Keratinocyte (primary cell): ENCODE results near the gene DDX39A. TPM values are rescaled to one million over a fixed set of nuclear protein-coding genes. Genes with fewer than 3 reads are reported as not detected.

Source experiments
- DNase-seq: peaks from one replicate; pipeline ENCODE4 v3.0.0-alpha.2; 2011; ENCODE audit warnings: low read depth, missing footprints, low spot score
- FAIRE-seq: peaks from 2 replicates; lab custom pipeline; 2011; peaks lifted over from hg19 to GRCh38; lab: Jason Lieb, UNC
- H2AFZ ChIP-seq: 2 replicates; pipeline ENCODE4 v1.6.0; 2012; ENCODE audit warnings: low read length, control low read depth, inconsistent platforms; ENCODE audit not compliant: control insufficient read depth
- H3K27ac ChIP-seq: 2 replicates; pipeline ENCODE4 v1.5.1; 2011; ENCODE audit warnings: low read length; ENCODE audit not compliant: control insufficient read depth, insufficient read depth
- H3K27me3 ChIP-seq: 3 replicates; pipeline ENCODE4 v1.6.0; 2011; ENCODE audit warnings: low read length; ENCODE audit not compliant: control insufficient read depth, insufficient read depth; ENCODE audit errors: extremely low read depth
- H3K36me3 ChIP-seq, 2 experiments: 2 replicates in 1 of 2; 3 replicates in 1 of 2; pipeline ENCODE4 v1.5.1; 2011; ENCODE audit warnings: low read length in 2 of 2, mild to moderate bottlenecking in 1 of 2; ENCODE audit not compliant: control insufficient read depth in 2 of 2, insufficient read depth in 2 of 2; ENCODE audit errors: extremely low read depth in 1 of 2
- H3K4me1 ChIP-seq: 3 replicates; pipeline ENCODE4 v1.5.1; 2011; ENCODE audit warnings: low read length; ENCODE audit not compliant: control insufficient read depth, insufficient read depth; ENCODE audit errors: extremely low read depth
- H3K4me2 ChIP-seq: 3 replicates; pipeline ENCODE4 v1.6.0; 2011; ENCODE audit warnings: low read depth, low read length; ENCODE audit not compliant: control insufficient read depth, insufficient read depth; ENCODE audit errors: extremely low read depth
- H3K4me3 ChIP-seq, 3 experiments: fragments of 200-600 bp in 1 of 3; sonication (generic) in 1 of 3; 2 replicates in 2 of 3; 3 replicates in 1 of 3; pipeline ENCODE4 v1.5.1; 2011 to 2016; ENCODE audit warnings: low read length in 3 of 3, mild to moderate bottlenecking in 3 of 3, control low read depth in 2 of 3, inconsistent platforms in 1 of 3, low read depth in 1 of 3, mixed read lengths in 1 of 3, mixed run types in 1 of 3, moderate library complexity in 1 of 3; ENCODE audit not compliant: control insufficient read depth in 2 of 3, insufficient read depth in 2 of 3; ENCODE audit errors: extremely low read depth in 1 of 3
- H3K79me2 ChIP-seq: 2 replicates; pipeline ENCODE4 v1.6.0; 2012; ENCODE audit warnings: low read length; ENCODE audit not compliant: control insufficient read depth, insufficient read depth
- H3K9ac ChIP-seq: 3 replicates; pipeline ENCODE4 v1.6.0; 2011; ENCODE audit warnings: low read length; ENCODE audit not compliant: control insufficient read depth, insufficient read depth; ENCODE audit errors: extremely low read depth
- H3K9me1 ChIP-seq: 3 replicates; pipeline ENCODE4 v1.6.0; 2011; ENCODE audit warnings: low read length; ENCODE audit not compliant: control insufficient read depth, insufficient read depth; ENCODE audit errors: extremely low read depth
- H3K9me3 ChIP-seq: 2 replicates; pipeline ENCODE4 v1.5.1; 2012; ENCODE audit warnings: low read depth, low read length; ENCODE audit not compliant: control insufficient read depth
- H4K20me1 ChIP-seq: 3 replicates; pipeline ENCODE4 v1.6.0; 2011; ENCODE audit warnings: low read length; ENCODE audit not compliant: control insufficient read depth, insufficient read depth; ENCODE audit errors: extremely low read depth
- CTCF ChIP-seq, 3 experiments: IDR thresholded peaks in 1 of 3; conservative IDR thresholded peaks in 1 of 3; optimal IDR thresholded peaks in 1 of 3; 2 replicates in 2 of 3; 3 replicates in 1 of 3; pipeline versions ENCODE3 to v1.5.1; 2011; ENCODE audit warnings: low read length in 3 of 3, mild to moderate bottlenecking in 3 of 3, moderate library complexity in 2 of 3, control low read depth in 1 of 3, inconsistent platforms in 1 of 3; ENCODE audit not compliant: insufficient read depth in 2 of 3; ENCODE audit errors: extremely low read depth in 1 of 3
- EZH2 ChIP-seq: IDR thresholded peaks from one replicate; pipeline ENCODE4 v1.6.1; 2012; ENCODE audit warnings: inconsistent platforms, mild to moderate bottlenecking, low read length, moderate library complexity
- dilution Hi-C: fragments of 300-500 bp; cut with MboI; formaldehyde crosslinking; loops from one replicate; pipeline ENCODE4 v1.7.0; 2020; ENCODE audit warnings: low sequenced_read_pairs; ENCODE audit not compliant: extremely low pct_ligation_motif_present
- polyA plus RNA-seq, 5 experiments: library from polyadenylated mRNA; depleted of rRNA in 3 of 5; stranded (reverse) in 3 of 5; stranded (forward) in 1 of 5; unstranded in 1 of 5; fragments of >200 nt; gene quantifications; 1 replicate in 1 of 5; 2 replicates in 3 of 5; 3 replicates in 1 of 5; pipeline versions ENCODE4 v1.2.1 to v1.2.3, GENCODE V29; 2011 to 2012; ENCODE audit warnings: missing spikeins in 2 of 5, low read depth in 1 of 5, low replicate concordance in 1 of 5

Gene DDX39A
- polyA plus RNA-seq, 1 donor (not counting 4 experiments of a cell fraction or from before 2014, with no cell fraction given): 54.9 TPM

GRCh38 chr19:14378890-14379289 lies 40.3 kb downstream of the DDX39A start:
- FAIRE-seq: no peak
- no peak for TF ChIP-seq EZH2
- TF ChIP-seq CTCF (optimal IDR thresholded peaks at IDR 0.05 in 1 of 3, IDR thresholded peaks at IDR 0.05 in 1 of 3, conservative IDR thresholded peaks at IDR 0.05 in 1 of 3; ENCODE audit: extremely low read depth in 1 of 3, insufficient read depth in 2 of 3, low read length in 3 of 3): no peak

GRCh38 chr19:14377883-14378328 lies 41.2 kb downstream of the DDX39A start:
- DNase-seq (no peak), FAIRE-seq (no peak)
- TF ChIP-seq EZH2: no peak
- no peak for TF ChIP-seq CTCF (optimal IDR thresholded peaks at IDR 0.05 in 1 of 3, IDR thresholded peaks at IDR 0.05 in 1 of 3, conservative IDR thresholded peaks at IDR 0.05 in 1 of 3; ENCODE audit: extremely low read depth in 1 of 3, insufficient read depth in 2 of 3, low read length in 3 of 3)
- H3K27ac ChIP-seq: no peak overlapping the region
- no peaks in the 10 kb centered on the region for H3K9me3 ChIP-seq
- dilution Hi-C loops: no loop called here
- H3K36me3 ChIP-seq: no peaks in the 10 kb centered on the region
- H3K4me3 ChIP-seq: no peak overlapping the region
- H2AFZ ChIP-seq: no peak overlapping the region
- H3K9me1 ChIP-seq: no peaks in the 10 kb centered on the region
- H3K9ac ChIP-seq: no peak overlapping the region
- H3K4me1 ChIP-seq: peaks cover 8% of the 10 kb centered on the region
- H3K4me2 ChIP-seq: no peak overlapping the region
- no peaks in the 10 kb centered on the region for H4K20me1 ChIP-seq
- no peaks in the 10 kb centered on the region for H3K27me3 ChIP-seq
- H3K79me2 ChIP-seq: peaks cover 7% of the 10 kb centered on the region

More at GRCh38 chr19:14378890-14379289, 40.3 kb downstream of the DDX39A start:
- Histone ChIP-seq H3K4me2 (no peak overlapping the region), H3K79me2 (peaks cover 11% of the 10 kb centered on the region), H3K4me3 (no peak overlapping the region), H3K27ac (no peak overlapping the region), H3K9me1 (no peaks in the 10 kb centered on the region), H3K4me1 (peaks cover 14% of the 10 kb centered on the region), H2AFZ (no peak overlapping the region), H3K36me3 (no peaks in the 10 kb centered on the region), H3K27me3 (no peaks in the 10 kb centered on the region), H4K20me1 (no peaks in the 10 kb centered on the region), H3K9me3 (no peaks in the 10 kb centered on the region), H3K9ac (no peak overlapping the region)
- dilution Hi-C loops: no loop called here
- no peak for DNase-seq
